BJ (cell line): ENCODE results near the gene PRDM16. TPM values are rescaled to one million over a fixed set of nuclear protein-coding genes. Genes with fewer than 3 reads are reported as not detected.

Experiments
- CTCF ChIA-PET: fragments of 350-600 bp; formaldehyde crosslinking; extraction: SDS; loops from one replicate; lab custom pipeline; 2021; ENCODE audit warnings: antibody characterized with exemption, inconsistent platforms; lab: Yijun Ruan, JAX
- POLR2A ChIA-PET: fragments of 300-600 bp; sonication (Branson Sonifier 250); formaldehyde crosslinking; extraction: SDS; loops from one replicate; lab custom pipeline; 2021; ENCODE audit warnings: antibody characterized with exemption; lab: Charles Lee
- DNase-seq: peaks from one replicate; pipeline ENCODE4 v3.0.0-alpha.2; 2011; ENCODE audit warnings: low read depth
- H3K27me3 ChIP-seq: 2 replicates; pipeline ENCODE4 v1.6.0; 2011; ENCODE audit warnings: low read length; ENCODE audit not compliant: control insufficient read depth, insufficient read depth
- H3K36me3 ChIP-seq: 2 replicates; pipeline ENCODE4 v1.5.1; 2011; ENCODE audit warnings: low read length; ENCODE audit not compliant: control insufficient read depth, insufficient read depth
- H3K4me3 ChIP-seq: 2 replicates; pipeline ENCODE4 v1.5.1; 2011; ENCODE audit warnings: low read depth, mild to moderate bottlenecking, control low read depth, low read length
- polyA plus RNA-seq: library from polyadenylated mRNA; depleted of rRNA; stranded (reverse); fragments of >200 nt; gene quantifications from 2 replicates; pipeline ENCODE4 v1.2.3, GENCODE V29; 2011
- TF ChIP-seq, protein P1 (sequence below): IDR thresholded peaks from 2 replicates; pipeline ENCODE4 v1.5.1; 2011; ENCODE audit warnings: low read depth, mild to moderate bottlenecking, control low read depth, inconsistent platforms, low read length, moderate library complexity; ENCODE audit not compliant: insufficient read depth

PRDM16 gene
- polyA plus RNA-seq, 1 experiment: 0.02 TPM

DNA sequence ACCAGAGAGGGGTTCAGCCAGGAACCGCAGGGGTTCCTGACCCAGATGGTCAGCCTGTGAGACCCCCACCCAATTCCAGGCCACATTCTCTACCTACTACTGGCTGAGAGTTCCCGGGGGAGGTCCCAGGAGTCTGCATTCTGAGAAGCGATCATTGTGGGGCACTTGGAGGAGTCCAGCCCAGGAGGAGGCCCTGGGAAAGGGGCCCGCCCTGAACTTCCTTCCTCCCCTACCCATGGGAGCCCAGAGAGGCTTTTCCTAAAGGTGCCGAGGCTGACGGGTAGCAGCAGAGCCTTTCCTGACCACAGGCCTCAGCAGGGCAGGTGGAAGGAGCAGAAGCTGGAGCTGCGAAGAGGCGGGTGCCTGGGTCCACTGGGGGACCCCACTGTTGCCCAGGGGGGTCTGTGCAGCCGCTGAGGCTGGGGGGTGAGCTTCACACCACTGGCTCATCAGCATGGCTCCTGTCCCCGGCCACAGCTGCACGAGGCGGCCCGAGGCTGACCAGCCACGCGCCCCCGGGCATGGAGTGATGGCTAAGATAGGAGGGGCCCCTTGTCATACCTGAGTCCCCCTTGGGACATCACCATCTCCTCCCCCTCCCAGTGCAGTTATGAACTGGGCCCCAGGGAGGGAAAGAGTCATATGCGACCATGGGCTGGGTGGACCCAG, 127.7 kb downstream of the PRDM16 start:
- DNase-seq: no peak
- ChIA-PET POLR2A (no interaction called here), CTCF (no interaction called here)
- H3K36me3 ChIP-seq: no peaks in the 10 kb centered on the region
- H3K4me3 ChIP-seq: no peak overlapping the region
- TF ChIP-seq, protein P1, sequence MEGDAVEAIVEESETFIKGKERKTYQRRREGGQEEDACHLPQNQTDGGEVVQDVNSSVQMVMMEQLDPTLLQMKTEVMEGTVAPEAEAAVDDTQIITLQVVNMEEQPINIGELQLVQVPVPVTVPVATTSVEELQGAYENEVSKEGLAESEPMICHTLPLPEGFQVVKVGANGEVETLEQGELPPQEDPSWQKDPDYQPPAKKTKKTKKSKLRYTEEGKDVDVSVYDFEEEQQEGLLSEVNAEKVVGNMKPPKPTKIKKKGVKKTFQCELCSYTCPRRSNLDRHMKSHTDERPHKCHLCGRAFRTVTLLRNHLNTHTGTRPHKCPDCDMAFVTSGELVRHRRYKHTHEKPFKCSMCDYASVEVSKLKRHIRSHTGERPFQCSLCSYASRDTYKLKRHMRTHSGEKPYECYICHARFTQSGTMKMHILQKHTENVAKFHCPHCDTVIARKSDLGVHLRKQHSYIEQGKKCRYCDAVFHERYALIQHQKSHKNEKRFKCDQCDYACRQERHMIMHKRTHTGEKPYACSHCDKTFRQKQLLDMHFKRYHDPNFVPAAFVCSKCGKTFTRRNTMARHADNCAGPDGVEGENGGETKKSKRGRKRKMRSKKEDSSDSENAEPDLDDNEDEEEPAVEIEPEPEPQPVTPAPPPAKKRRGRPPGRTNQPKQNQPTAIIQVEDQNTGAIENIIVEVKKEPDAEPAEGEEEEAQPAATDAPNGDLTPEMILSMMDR: no peak
- no peaks in the 10 kb centered on the region for H3K27me3 ChIP-seq

DNA sequence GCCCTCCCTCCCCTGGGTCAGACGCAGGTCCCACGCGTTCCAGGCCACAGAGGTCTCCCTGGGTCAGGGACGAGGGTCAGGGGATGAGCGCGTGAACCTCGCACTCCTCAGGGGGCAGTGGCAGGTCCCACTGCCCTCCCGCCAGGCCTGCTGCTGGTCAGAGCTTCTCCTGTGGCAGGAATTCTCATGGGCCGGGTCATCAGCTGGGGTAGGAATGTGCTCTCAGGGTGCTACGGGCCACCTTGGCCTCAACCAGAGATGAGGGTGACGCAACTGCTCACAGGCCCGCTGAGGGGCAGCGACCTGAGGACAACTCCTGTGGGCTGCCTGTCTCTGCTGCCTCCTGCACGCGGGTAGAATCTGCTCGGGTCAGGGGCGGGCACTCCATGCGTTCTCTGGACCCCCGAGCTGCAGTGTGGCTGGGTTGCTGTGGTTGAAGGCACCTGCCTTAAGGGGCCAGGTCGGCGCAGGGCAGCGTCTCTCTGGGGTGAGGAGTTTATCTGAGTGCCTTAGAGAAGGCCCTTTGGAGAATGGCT, 128.8 kb downstream of the PRDM16 start:
- Histone ChIP-seq H3K4me3 (no peak overlapping the region), H3K27me3 (no peaks in the 10 kb centered on the region), H3K36me3 (no peaks in the 10 kb centered on the region)
- ChIA-PET POLR2A (no interaction called here), CTCF (no interaction called here)
- TF ChIP-seq, protein P1: no peak
- DNase-seq: no peak

DNA sequence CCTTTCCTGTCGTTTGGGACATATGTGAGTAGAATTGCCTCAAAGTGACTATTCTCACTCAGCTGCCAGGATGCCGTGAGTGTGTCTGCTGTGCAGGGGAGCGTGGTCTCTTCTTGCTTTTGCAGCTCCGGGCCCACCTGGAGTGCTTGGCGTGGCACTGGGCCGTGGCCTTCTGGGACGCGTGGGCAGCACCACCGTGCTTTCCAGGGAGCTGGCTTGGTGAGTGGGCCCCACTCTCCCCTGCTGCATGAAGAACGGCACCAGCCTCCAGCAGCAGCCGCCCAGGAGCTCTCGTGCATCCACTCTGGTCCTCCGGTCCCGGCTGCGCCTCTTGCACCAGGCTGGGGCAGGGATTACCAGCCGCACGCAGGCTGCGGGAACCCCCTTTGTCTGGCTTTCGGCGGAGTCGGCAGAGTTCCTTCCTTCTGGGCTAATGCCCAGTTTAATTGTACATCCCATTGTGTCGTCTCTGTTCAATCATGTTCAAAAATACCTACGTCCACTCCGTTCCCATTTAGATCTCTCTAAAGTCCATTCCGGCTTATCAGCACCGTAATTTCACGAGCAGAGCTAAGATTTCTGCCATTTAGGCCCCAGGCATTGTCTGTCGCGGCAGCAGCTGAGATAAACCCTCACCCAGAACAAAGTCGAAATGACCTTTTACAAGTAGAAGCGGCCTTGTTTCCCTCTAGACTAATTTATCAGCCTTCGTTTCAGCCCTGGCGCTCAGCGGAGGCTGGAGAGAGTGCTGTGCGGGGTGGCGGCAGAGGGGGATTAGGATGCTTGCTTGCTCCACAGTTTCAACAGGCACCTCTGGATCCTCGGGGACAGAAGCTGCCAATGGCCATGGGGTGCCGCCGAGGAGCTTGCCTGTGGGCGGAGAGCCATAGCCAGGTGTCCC, 129.6 kb downstream of the PRDM16 start:
- ChIA-PET POLR2A (no interaction called here), CTCF (no interaction called here)
- H3K4me3 ChIP-seq: no peak overlapping the region
- TF ChIP-seq, protein P1: no peak
- no peaks in the 10 kb centered on the region for H3K27me3 ChIP-seq
- H3K36me3 ChIP-seq: no peaks in the 10 kb centered on the region
- no peak for DNase-seq

DNA sequence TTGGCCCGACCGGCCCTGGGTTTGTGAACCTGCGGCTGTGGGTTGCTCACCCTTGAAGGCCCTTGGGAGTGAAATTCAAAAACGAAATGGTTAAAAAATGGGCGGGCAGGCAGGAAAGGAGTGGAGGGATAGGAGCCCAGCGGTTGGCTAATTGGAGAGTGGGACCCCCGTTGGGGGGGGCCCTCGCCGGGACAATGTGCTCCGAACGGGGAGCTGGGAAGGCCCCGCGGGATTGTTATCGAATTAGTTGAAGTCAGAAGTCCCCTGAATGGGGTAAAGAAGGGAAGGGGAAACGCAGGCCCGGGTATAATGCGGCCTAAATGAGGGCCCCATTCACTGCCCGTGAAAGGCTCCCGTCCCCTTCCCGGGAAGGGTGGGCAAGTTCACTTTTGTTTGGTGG, 135.7 kb downstream of the PRDM16 start:
- H3K4me3 ChIP-seq: no peak overlapping the region
- TF ChIP-seq, protein P1: no peak
- no peaks in the 10 kb centered on the region for H3K36me3 ChIP-seq
- no peak for DNase-seq
- POLR2A ChIA-PET: no interaction called here
- CTCF ChIA-PET: no interaction called here
- no peaks in the 10 kb centered on the region for H3K27me3 ChIP-seq

DNA sequence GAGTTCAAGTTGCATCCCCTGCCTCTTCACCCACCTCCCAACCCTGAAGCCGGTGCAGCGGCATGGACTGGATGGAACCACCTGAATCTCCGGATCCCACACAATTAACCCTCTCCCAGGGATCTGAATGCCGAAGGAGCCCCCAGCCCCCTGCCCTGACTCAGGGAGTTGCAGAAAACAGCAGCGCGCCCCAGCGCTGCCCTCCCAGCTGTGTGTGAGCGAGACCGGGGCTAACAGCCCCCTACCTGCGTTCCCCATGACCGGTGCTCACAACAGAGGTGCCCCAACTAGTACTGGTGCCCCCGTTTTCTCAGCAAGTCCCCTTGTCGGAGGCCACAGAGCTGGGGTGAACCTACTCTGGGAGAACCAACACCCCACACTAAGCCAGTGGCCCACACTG, 136.8 kb downstream of the PRDM16 start:
- no peak for DNase-seq
- Histone ChIP-seq H3K27me3 (no peaks in the 10 kb centered on the region), H3K4me3 (no peak overlapping the region), H3K36me3 (no peaks in the 10 kb centered on the region)
- TF ChIP-seq, protein P1: no peak
- POLR2A ChIA-PET: no interaction called here
- CTCF ChIA-PET: interaction anchor here (0.8 kb wide), 1 partner anchor 33 kb away, joined by 3 read pairs; no protein-coding TSS in a partner anchor
